GM23248 (cell line): ENCODE results near the gene UBAC2. TPM values are rescaled to one million over a fixed set of nuclear protein-coding genes. Genes with fewer than 3 reads are reported as not detected.

ENCODE experiments used
- DNase-seq: peaks from one replicate; pipeline ENCODE4 v3.0.0-alpha.2; 2015
- H2AFZ ChIP-seq: fragments of 200-600 bp; sonication (generic); 2 replicates; pipeline ENCODE4 v1.6.1; 2016; ENCODE audit warnings: antibody characterized with exemption
- H3F3A ChIP-seq: fragments of 200-600 bp; sonication (generic); 2 replicates; pipeline ENCODE4 v1.6.1; 2016; ENCODE audit warnings: mild to moderate bottlenecking, antibody characterized with exemption, mixed run types; ENCODE audit not compliant: insufficient read depth
- H3K27ac ChIP-seq: fragments of 200-600 bp; sonication (generic); 2 replicates; pipeline ENCODE4 v1.5.1; 2016; ENCODE audit warnings: mild to moderate bottlenecking
- H3K27me3 ChIP-seq: fragments of 200-600 bp; sonication (generic); replicated peaks from 2 replicates; pipeline ENCODE4 v1.6.1; 2016; ENCODE audit warnings: mild to moderate bottlenecking; ENCODE audit not compliant: insufficient read depth
- H3K36me3 ChIP-seq: fragments of 200-600 bp; sonication (generic); 2 replicates; pipeline ENCODE4 v1.6.1; 2016; ENCODE audit warnings: low read depth, mild to moderate bottlenecking
- H3K4me1 ChIP-seq: fragments of 200-600 bp; sonication (generic); 2 replicates; pipeline ENCODE4 v1.6.1; 2016; ENCODE audit warnings: mild to moderate bottlenecking; ENCODE audit not compliant: insufficient read depth
- H3K4me2 ChIP-seq: fragments of 200-600 bp; sonication (generic); one replicate; pipeline ENCODE4 v1.6.1; 2016; ENCODE audit warnings: mild to moderate bottlenecking; ENCODE audit not compliant: unreplicated experiment
- H3K4me3 ChIP-seq: fragments of 200-600 bp; sonication (generic); 2 replicates; pipeline ENCODE4 v1.5.1; 2016; ENCODE audit warnings: mild to moderate bottlenecking
- H3K79me2 ChIP-seq: fragments of 200-600 bp; sonication (generic); 2 replicates; pipeline ENCODE4 v1.6.1; 2016; ENCODE audit warnings: mild to moderate bottlenecking; ENCODE audit not compliant: insufficient read depth
- H3K9ac ChIP-seq: fragments of 200-600 bp; sonication (generic); 2 replicates; pipeline ENCODE4 v1.6.1; 2016; ENCODE audit warnings: mild to moderate bottlenecking
- H3K9me2 ChIP-seq: fragments of 200-600 bp; sonication (generic); 2 replicates; pipeline ENCODE4 v1.6.1; 2016; ENCODE audit warnings: mixed run types, mild to moderate bottlenecking, moderate library complexity; ENCODE audit not compliant: insufficient read depth
- H3K9me3 ChIP-seq: fragments of 200-600 bp; sonication (generic); one replicate; pipeline ENCODE4 v1.6.1; 2017; ENCODE audit warnings: low read depth
- H4K20me1 ChIP-seq: fragments of 200-600 bp; sonication (generic); 2 replicates; pipeline ENCODE4 v1.6.0; 2016; ENCODE audit not compliant: insufficient read depth
- EZH2 ChIP-seq: fragments of 200-600 bp; sonication (generic); IDR thresholded peaks from 2 replicates; pipeline ENCODE4 v1.6.1; 2018; ENCODE audit warnings: antibody characterized with exemption, mild to moderate bottlenecking; ENCODE audit not compliant: insufficient read depth, poor library complexity, severe bottlenecking
- EZH2phosphoT487 ChIP-seq: fragments of 200-600 bp; sonication (generic); IDR thresholded peaks from 2 replicates; pipeline ENCODE4 v1.6.1; 2018; ENCODE audit warnings: antibody characterized with exemption, moderate library complexity, mild to moderate bottlenecking, low read depth; ENCODE audit not compliant: insufficient read depth
- WGBS, 2 experiments: methylation state at CpG; one replicate each; pipeline ENCODE4 v1.1.6; 2015 to 2017; ENCODE audit warnings: low lambda C conversion rate in 2 of 2, low coverage in 1 of 2; ENCODE audit errors: missing lambda C conversion rate in 2 of 2; 5-methylcytosine and 5-hydroxymethylcytosine counted together
- in situ Hi-C: fragments of 300-500 bp; cut with MboI; formaldehyde crosslinking; loops from 2 replicates; pipeline ENCODE4 v1.15.0; 2020
- polyA plus RNA-seq: library from polyadenylated mRNA; unstranded; fragments of >200 nt; fragmentation: Nextera tagmentation; extraction: Ambion mirVana; gene quantifications from 2 replicates; pipeline ENCODE4 v1.2.1, GENCODE V29; 2016
- total RNA-seq: library from RNA; depleted of rRNA; stranded (reverse); fragments of >200 nt; shearing (Covaris generic); gene quantifications from 2 replicates; pipeline ENCODE4 v1.2.3, GENCODE V29; 2014

UBAC2 gene
- total and polyA plus RNA-seq, 2 experiments from 2014 or later: 66.1 to 95.9 TPM

DNA sequence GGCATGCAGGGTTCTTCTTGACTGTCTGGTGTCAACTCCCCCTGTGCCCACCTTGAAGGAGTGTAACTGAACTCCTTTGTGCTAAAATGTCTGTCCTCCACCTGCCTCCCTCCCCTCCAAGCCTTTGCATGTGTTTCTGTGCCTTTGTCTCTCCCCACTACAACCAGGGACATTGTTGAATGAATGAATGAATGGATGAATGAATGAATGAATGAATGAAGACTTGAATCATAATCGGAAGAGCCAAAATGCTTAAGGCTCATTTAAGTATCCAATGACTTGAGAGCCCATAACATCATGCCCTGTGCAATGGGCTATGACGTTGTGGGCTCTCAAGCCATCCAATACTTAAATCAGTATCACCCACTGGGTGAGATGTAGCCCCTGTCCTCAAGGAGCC is 115.6 kb downstream of the UBAC2 start:
- Histone ChIP-seq H3K79me2 (no peaks in the 10 kb centered on the region), H3K27me3 (no peaks in the 10 kb centered on the region), H3K4me1 (peaks cover 45% of the 10 kb centered on the region), H3K4me2 (no peak overlapping the region), H3F3A (peaks cover 43% of the 10 kb centered on the region), H3K9me3 (no peaks in the 10 kb centered on the region), H3K27ac (no peak overlapping the region), H2AFZ (no peak overlapping the region), H3K9me2 (no peaks in the 10 kb centered on the region), H3K9ac (no peak overlapping the region), H3K4me3 (no peak overlapping the region), H4K20me1 (no peaks in the 10 kb centered on the region), H3K36me3 (no peaks in the 10 kb centered on the region)
- in situ Hi-C loops: no loop called here
- TF ChIP-seq EZH2phosphoT487: no peak
- WGBS, 2 experiments: 98 to 99% methylated on average over 2 of the region's 2 CpGs
- DNase-seq: no peak

DNA sequence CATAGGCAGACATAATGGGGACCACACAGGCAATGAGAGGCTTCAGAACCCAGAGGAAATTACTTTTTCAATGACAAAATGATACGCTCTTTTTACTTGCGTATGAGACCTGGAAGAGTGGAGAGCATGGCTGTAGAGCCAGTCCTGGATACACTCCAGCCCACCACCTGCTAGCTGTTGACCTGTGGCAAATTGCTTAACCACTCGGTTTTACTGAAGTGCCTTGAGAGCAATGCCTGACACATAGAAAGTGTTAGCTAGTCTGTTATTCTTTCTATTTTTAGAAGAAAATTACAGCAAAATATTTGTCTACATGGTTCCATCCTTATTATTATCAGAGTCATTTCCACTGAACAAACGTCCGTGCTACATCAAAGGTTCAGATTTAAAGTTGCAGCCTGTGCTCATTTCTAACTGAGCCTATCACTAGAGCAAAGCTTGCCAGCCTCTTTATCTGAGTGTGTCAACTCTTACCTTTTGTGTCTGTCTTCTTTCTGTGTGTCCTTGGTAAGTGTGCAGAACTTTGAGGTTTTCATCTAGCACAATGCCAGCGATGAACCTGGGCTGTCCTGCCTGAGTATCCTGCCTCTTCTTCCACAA is 116.1 kb downstream of the UBAC2 start:
- H3K9ac ChIP-seq: no peak overlapping the region
- H3K9me3 ChIP-seq: no peaks in the 10 kb centered on the region
- no peak overlapping the region for H2AFZ ChIP-seq
- TF ChIP-seq EZH2 (no peak), EZH2phosphoT487 (no peak)
- no peak overlapping the region for H3K27ac ChIP-seq
- WGBS, 2 experiments: 92 to 94% methylated on average over 6 of the region's 6 CpGs
- no peak overlapping the region for H3K4me3 ChIP-seq
- no peaks in the 10 kb centered on the region for H3K79me2 ChIP-seq
- H3K4me1 ChIP-seq: peaks cover 45% of the 10 kb centered on the region
- peaks cover 43% of the 10 kb centered on the region for H3F3A ChIP-seq
- H3K27me3 ChIP-seq: no peaks in the 10 kb centered on the region
- no peaks in the 10 kb centered on the region for H4K20me1 ChIP-seq
- H3K4me2 ChIP-seq: no peak overlapping the region
- no peak for DNase-seq
- H3K9me2 ChIP-seq: no peaks in the 10 kb centered on the region
- in situ Hi-C loops: no loop called here
- no peaks in the 10 kb centered on the region for H3K36me3 ChIP-seq

DNA sequence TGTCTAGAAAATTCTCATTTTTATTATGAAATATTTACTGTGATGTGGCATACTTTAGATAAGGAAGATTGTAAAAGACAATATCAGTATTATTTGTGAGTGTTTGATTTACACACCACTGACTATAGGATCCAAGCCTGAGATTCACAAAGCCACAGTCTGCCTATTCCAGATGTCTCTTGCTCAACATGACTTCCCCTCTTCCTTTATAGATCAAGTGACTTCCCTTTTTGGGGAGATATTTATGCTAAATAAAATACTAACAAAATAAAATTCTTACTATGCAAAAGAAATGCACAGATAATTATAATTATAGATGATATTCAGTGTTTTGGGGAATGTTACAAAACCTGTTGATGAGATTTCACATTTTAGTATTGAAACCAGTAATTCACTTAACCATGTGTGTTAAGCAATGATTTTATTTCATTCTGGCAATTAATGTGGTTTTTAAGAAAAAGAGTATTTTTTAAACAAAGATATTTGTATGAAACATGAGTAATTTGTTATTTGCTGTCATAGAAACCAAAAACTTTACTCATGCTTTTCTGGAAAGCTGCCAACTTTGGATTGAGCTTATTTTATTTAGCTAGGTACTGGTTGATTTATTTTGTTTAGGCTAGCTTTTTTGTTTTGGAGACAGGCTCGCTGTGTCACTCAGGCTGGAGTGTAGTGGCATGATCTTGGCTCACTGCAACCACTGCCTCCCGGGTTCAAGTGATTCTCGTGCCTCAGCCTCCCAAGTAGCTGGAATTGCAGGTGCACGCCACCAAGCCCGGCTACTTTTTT is 120.2 kb downstream of the UBAC2 start:
- no peaks in the 10 kb centered on the region for H3K9me2 ChIP-seq
- H3K27ac ChIP-seq: peak overlapping the region; percentile 74
- H3K4me2 ChIP-seq: peak overlapping the region; percentile 29
- no peak overlapping the region for H2AFZ ChIP-seq
- H3K36me3 ChIP-seq: no peaks in the 10 kb centered on the region
- no peak overlapping the region for H3K4me3 ChIP-seq
- 45 to 47% methylated on average over 5 of the region's 5 CpGs for WGBS, 2 experiments
- H3K79me2 ChIP-seq: no peaks in the 10 kb centered on the region
- peak overlapping the region; percentile 46 for H3K9ac ChIP-seq
- no peaks in the 10 kb centered on the region for H3K27me3 ChIP-seq
- DNase-seq: peak; percentile 92
- H3F3A ChIP-seq: peaks cover 33% of the 10 kb centered on the region
- TF ChIP-seq EZH2phosphoT487: no peak
- TF ChIP-seq EZH2: no peak
- no peaks in the 10 kb centered on the region for H3K9me3 ChIP-seq
- in situ Hi-C loops: no loop called here
- no peaks in the 10 kb centered on the region for H4K20me1 ChIP-seq
- H3K4me1 ChIP-seq: peaks cover 39% of the 10 kb centered on the region

DNA sequence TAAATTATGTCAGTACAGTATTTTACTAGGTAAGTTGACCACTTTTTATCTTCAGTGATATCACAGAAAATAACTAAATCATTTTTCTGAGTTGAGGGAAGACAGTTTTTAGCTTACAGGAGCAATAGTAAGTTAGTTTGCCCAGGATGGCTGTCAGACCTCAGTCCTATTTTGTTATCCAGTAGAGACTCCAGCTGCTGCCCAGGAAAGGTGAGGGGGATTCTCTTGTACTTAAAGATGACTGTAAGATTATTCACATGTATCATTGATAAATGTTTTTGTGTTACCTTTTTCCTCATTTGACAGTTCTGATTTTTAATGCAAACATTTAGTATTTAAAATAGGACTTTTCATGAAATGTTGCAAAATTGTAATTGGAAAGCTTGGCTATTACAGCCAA is 121.1 kb downstream of the UBAC2 start:
- in situ Hi-C loops: no loop called here
- Histone ChIP-seq H3K27me3 (no peaks in the 10 kb centered on the region), H3K4me2 (peak overlapping the region; percentile 21), H3K4me3 (no peak overlapping the region), H3K79me2 (no peaks in the 10 kb centered on the region), H2AFZ (no peak overlapping the region), H3K9ac (peak overlapping the region; percentile 46), H4K20me1 (no peaks in the 10 kb centered on the region), H3F3A (peaks cover 33% of the 10 kb centered on the region), H3K27ac (peak overlapping the region; percentile 74), H3K9me2 (no peaks in the 10 kb centered on the region), H3K9me3 (no peaks in the 10 kb centered on the region), H3K36me3 (no peaks in the 10 kb centered on the region), H3K4me1 (peaks cover 39% of the 10 kb centered on the region)
- no peak for TF ChIP-seq EZH2
- no peak for TF ChIP-seq EZH2phosphoT487
- peak; percentile 15 for DNase-seq
